Activated CD4-positive, CD25-positive, alpha-beta regulatory T cell treated with anti-CD3 and anti-CD28 coated beads, Interleukin-2, amount 50 U/mL, for 72 hours (primary cell): ENCODE measurements around the gene FAM25A.
"Not testable (repeated sequence)": the region's sequence is repeated elsewhere in the genome, so short reads cannot be mapped to it uniquely, and the experiment has no call there.

ENCODE experiments used
- DNase-seq: peaks from one replicate; pipeline ENCODE4 v3.0.0; 2021

Gene FAM25A

DNA sequence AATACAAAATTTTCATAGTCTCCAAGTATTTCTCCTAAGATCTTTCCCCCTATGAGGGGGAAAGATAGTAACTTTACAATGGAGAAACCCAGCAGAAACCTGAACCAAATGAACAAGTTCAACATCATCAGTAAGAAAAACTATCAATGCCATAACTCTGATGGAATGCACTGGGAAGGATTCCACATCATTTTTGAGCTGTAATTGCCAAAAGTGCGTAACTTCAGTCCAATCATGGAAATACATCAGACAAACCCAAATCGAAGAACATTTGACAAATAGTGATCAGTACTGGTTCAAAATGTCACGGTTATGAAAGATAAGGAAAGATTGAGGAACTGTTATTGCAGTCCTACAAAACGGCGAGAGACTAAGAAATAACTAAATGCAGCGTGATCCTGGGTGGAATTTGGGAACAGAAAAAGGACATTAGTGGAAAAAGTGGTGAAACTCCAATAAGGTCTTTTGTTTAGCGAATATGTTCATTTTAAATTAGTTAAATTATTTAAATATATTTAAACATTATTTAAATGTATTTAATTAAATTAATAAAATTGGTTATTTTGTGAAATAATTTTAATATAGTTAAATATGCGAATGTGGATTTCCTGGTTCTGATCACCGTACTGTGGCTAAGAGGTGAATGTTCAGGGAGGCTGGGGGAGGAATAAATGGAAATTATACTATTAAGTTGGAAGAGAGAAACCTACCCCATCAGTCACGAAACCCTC, 4.9 kb upstream of the FAM25A start:
- DNase-seq: not testable (repeated sequence)

DNA sequence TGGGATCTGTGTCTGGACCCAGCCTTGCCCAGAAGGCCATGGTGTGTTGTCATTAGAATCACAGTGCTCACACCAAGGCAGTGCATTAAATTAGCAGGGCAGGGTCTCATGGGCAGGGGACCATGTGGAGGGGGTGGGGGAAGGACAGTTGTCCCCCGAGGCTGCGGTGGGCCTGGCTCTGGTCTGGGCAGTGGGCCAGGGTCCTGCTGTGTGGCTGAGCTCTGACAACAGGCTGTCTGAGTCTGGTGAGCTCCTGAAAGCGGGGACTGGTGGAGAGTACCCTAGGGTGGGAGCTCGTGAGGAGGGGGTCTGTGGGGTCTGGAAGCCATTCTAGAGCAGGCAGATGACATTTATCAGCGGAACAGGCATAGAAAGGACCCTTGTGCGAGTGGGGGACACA, 2.0 kb upstream of the FAM25A start:
- DNase-seq: not testable (repeated sequence)

DNA sequence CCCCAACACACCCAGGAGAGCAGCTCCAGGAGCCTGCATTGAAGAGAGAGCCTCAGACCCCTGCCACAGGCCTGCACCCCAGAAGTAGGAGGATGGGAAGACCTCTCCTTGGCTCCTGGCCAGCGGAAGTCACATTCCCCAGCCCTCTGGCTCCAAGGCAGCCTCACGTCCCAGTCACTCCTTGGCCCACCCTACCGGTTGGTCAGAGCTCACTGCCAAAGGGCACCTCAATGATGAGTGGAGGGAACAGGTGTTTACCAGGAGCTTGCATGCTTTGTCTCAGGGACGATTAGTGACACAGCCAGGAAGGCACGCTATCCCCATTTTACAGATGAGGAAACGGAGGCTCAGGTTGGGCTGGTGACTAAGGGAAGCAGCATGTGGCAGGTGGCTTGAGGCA, 1.0 kb upstream of the FAM25A start:
- not testable (repeated sequence) for DNase-seq

GRCh38 chr10:87019504-87019903, 590 bp upstream of the FAM25A start:
- DNase-seq: not testable (repeated sequence)

DNA sequence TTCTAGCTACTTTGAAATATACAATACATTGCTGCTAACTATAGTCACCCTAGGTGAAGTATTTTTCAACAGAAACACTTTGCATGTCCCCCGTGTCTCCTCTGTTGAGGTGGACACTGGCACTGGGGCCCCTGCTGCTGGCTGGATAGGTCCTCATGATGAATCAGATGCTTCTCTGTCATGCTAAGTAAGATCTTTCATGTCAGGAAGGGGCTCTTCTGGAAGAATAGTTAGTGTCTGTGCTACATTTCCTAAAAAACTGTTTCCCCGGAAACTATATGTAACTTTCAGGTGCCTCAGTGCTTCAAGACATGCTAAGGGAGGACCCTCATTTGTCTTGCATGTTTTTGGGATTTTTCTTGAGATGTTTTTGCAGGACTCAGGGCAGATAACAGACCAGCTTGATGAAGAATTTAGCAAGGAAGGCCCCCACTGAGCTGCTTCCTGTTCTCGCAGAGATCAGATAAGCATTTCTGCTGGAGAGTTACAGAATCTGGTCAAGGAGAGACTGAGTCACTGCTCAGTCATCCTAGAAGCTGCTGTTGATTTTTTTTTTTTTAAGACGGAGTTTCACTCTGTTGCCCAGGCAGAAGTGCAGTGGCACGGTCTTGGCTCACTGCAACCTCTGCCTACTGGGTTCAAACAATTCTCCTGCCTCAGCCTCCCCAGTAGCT, 5.3 kb downstream of the FAM25A start:
- DNase-seq: not testable (repeated sequence)

DNA sequence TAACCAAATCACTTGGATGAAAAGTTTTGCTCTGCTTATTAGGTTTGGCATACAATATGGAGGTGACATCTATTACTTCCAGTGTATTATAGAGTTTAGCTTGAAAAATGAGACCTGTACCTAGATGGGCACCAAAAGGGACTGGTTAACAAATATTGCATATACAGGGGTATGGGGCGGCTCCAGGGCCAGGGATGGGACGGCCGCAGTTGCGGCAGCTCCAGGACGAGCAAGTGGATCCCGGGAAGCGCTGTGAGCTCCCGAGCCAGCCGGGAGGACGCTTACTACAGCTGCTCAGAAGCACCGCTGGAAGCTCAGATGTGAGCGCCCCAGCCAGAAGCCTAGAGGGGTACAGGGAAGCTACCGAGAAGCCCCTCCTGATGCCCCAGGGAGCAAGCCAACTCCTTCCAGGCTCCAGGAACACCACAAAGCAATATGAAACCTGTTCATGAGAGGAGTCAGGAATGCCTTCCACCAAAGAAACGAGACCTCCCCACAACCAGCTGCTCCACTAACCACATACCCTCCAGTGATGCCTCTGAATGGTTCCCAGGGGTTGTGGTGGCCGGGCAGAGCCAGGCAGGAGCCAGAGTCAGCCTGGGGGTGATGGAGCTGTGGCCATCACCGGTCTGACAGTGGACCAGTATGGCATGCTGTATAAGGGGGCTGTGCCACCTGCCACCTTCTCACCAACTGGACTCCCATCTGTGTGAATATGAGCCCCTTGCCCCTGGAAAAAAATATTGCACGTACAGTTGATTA, 6.8 kb downstream of the FAM25A start:
- DNase-seq: not testable (repeated sequence)

DNA sequence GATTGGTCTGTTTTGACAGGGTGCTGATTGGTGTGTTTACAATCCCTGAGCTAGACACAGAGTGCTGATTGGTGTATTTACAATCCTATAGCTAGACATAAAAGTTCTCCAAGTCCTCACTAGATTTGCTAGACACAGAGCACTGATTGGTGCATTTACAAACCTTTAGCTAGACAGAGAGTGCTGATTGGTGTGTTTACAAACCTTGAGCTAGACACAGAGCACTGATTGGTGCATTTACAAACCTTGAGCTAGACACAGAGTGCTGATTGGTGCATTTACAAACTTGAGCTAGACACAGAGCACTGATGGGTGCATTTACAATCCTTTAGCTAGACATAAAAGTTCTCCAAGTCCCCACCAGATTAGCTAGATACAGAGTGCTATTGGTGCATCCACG, 10.3 kb downstream of the FAM25A start:
- DNase-seq: not testable (repeated sequence)

- no peak for DNase-seq
Measured at GRCh38 chr10:87030912-87031635, 11.0 kb downstream of the FAM25A start.

DNA sequence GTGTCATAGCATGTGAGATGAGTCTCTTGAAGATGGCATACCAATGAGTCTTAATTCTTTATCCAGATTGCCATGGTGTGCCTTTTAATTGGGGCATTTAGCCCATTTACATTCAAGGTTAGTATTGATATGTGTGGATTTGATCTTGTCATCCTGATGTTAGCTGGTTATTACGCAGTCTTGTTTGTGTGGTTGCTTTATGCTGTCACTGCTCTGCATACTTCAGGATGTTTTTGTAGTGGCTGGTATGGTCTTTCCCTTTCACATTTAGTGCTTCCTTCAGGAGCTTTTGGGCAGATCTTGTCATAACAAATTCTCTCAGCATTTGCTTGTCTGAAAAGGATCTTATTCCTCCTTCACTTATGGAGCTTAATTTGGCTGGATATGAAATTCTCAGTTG, 16.5 kb downstream of the FAM25A start:
- no peak for DNase-seq

GRCh38 chr10:87038286-87038717, 18.2 kb downstream of the FAM25A start:
- no peak for DNase-seq

GRCh38 chr10:87038786-87039185, 18.7 kb downstream of the FAM25A start:
- no peak for DNase-seq

DNA sequence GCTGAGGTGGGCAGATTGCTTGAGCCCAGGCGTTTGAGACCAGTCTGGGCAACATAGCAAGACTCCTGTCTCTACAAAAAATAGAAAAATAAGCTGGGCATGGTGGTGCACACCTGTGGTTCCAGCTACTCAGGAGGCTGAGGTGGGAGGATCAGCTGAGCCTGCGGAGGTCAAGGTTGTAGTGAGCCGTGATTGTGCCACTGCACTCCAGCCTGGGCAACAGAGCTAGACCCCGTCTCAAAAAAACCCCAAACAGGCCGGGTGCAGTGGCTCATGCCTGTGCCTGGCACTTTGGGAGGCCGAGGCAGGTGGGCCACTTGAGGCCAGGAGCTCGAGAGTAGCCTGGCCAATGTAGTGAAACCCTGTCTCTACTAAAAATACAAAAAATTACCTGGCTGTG, 23.5 kb downstream of the FAM25A start:
- DNase-seq: not testable (repeated sequence)

GRCh38 chr10:87045434-87045938, 25.4 kb downstream of the FAM25A start:
- no peak for DNase-seq

DNA sequence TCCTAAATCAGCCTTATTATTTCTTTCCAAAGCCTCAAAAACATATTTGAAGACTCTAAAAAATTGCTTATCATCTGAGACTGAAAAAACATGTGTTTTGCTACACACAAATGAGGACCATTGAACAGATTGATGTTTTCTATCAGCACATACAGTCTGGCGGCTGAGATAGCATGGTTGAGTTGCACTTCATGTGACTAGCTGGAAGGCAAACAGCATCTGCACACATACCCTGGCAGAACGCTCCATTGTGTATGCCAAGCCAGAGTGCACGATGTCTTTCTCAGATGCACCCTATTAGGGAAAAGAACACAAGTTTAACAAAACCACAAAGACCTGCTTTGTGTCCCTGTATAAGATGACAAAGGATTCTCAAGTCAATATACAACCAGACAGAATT, 33.0 kb downstream of the FAM25A start:
- DNase-seq: no peak

GRCh38 chr10:87053577-87054181, 33.6 kb downstream of the FAM25A start:
- DNase-seq: no peak

DNA sequence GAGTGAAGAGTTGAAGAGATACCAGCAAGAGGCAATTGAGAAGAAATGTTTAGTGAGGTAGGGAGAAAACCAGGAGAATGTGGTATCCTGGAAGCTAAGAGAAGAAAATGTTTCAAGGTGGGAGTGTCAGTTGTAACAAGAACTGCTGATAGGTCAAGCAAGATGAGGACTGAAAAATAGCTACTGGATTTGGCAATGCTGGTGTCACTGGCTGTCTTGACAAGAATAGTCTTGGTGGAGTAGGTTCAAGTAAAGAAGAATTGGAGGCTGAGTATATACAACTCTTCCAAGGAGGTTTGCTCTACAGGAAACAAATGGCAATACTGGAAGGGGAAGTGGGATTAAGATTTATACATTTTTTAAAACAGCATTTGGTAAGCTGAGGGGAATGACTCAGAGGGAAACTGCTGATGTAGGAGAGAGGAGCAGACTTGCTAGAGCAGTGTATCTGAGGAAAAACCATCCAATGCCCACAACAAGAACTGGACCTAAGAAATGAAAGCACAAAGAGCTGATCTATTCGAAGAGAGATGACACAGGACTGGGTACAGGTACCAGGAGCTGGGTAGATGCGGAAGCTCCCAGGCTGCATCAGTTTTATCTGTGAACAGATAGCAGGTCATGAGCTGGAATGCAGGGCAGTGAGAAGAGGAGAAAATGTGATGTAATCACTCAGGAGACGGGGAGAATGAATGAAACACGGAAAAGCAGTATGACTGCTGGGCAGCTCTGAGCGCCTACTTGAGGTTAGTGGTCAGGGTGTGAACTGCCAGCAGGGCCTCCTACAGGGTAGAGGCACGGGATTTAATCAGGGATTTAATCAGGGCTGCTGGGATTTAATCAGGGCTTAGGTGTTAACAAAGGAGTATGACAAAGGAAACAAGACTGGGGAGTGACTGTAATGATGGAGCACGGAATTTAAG, 34.5 kb downstream of the FAM25A start:
- no peak for DNase-seq

DNA sequence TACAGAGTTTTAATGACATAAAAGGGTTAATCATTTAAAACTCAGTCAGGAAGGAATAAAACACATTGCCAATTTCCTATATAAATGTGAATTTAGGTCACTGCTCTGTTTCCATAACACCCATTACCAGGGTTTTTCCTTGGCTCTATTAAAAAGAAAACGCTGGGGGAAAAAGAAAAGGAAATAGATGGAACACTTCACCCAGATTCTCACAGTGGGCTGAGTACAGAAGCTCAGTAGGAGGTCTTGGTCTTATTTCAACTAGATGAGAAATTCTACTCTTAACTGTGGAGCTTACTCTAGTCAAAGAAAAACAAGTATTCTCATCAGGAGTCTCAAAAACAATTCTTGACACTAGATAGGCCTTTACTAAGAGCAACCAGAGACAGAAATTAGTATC, 38.1 kb downstream of the FAM25A start:
- no peak for DNase-seq

- no peak for DNase-seq
Measured at GRCh38 chr10:87059401-87059800, 39.3 kb downstream of the FAM25A start.

- DNase-seq: no peak
Measured at GRCh38 chr10:87060280-87060928, 40.3 kb downstream of the FAM25A start.

DNA sequence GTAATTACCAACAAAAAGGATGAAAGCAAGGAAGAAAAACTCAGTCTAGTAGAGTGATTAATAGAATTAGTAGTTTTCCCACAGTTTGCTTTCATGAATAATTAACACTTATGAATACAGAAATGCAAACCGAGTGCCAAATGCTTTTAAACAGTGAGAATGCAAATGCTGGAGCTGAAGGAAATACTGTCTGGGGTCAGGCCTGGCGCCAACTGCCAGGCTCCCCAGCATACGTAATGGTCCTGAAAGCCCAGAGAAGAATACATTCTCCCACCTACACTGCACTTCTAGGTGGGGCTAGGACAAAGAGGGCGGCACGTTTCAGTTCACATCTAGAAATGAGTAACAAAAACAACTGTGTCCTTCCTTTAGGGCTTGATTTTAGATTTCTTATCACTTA, 44.6 kb downstream of the FAM25A start:
- DNase-seq: no peak

- DNase-seq: no peak
Measured at GRCh38 chr10:87066178-87066577, 46.1 kb downstream of the FAM25A start.
